PC-9 (cell line): Measurements from ENCODE around the gene PIM1.

ENCODE experiments used
- EZH2 ChIP-seq: fragments of 200-600 bp; sonication (generic); IDR thresholded peaks from 2 replicates; pipeline ENCODE4 v1.8.0; 2017; ENCODE audit warnings: antibody characterized with exemption, low read depth
- TF ChIP-seq, protein P1 (sequence below): fragments of 200-600 bp; sonication (generic); conservative IDR thresholded peaks from 2 replicates; pipeline ENCODE4 v1.6.1; 2017; ENCODE audit warnings: mixed run types, antibody characterized with exemption, mild to moderate bottlenecking, moderate library complexity

DNA sequence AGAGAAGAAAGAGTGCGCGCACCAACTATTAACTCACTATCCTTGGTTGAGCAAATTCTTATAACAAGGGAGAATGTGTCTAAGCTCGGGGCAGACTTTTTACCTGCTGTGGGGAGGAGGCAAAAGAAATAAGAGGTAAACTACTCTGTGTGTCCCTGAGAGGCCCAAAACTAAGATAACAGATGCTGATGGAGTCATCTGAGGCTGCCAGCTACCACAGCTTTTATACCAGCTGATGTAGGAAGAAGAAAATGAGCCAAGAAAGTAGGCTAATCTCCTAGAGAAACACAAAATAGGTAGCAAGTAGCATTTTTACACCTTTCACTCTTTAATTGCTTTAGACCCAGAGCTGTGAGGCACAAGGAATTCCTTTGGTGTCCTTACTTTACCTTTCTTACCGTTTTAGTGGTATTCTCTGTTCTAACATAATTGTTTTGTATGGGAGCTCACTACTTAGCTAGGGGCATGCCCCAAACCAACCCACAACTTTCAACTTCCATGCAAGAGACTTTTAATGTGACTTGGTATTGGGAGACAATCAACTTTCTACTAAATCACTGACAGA lies 27.8 kb upstream of the PIM1 start:
- TF ChIP-seq, protein P1, sequence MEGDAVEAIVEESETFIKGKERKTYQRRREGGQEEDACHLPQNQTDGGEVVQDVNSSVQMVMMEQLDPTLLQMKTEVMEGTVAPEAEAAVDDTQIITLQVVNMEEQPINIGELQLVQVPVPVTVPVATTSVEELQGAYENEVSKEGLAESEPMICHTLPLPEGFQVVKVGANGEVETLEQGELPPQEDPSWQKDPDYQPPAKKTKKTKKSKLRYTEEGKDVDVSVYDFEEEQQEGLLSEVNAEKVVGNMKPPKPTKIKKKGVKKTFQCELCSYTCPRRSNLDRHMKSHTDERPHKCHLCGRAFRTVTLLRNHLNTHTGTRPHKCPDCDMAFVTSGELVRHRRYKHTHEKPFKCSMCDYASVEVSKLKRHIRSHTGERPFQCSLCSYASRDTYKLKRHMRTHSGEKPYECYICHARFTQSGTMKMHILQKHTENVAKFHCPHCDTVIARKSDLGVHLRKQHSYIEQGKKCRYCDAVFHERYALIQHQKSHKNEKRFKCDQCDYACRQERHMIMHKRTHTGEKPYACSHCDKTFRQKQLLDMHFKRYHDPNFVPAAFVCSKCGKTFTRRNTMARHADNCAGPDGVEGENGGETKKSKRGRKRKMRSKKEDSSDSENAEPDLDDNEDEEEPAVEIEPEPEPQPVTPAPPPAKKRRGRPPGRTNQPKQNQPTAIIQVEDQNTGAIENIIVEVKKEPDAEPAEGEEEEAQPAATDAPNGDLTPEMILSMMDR = no peak
- no peak for TF ChIP-seq EZH2
